ENCODE measurements around the gene GEMIN8.

Gene GEMIN8, protein sequence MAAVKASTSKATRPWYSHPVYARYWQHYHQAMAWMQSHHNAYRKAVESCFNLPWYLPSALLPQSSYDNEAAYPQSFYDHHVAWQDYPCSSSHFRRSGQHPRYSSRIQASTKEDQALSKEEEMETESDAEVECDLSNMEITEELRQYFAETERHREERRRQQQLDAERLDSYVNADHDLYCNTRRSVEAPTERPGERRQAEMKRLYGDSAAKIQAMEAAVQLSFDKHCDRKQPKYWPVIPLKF

GRCh38 chrX:14029425-14030173 lies at the start of gene GEMIN8:
Gene GEMIN8 (minus strand): TSS chrX:14029892. CDS start chrX:14021478, 8,414 bp downstream.
- Histone ChIP-seq H3K4me3 (ENCODE audit: low read depth in 1 of 2, low read length in 2 of 2) (peak within 1 kb of the TSS; percentile 62 to 73; a peak in 3 of 4 replicates), H3K9ac (ENCODE audit: low read depth, low read length) (peak within 1 kb of the TSS; percentile 71), H2AFZ (ENCODE audit: low read depth, low read length) (peak within 1 kb of the TSS; percentile 77), H4K20me1 (ENCODE audit: insufficient read depth, low read length) (no peaks in the 10 kb centered on the region), H3K27ac (ENCODE audit: low read length) (peak within 1 kb of the TSS; percentile 78), H3K4me2 (ENCODE audit: insufficient read depth, low read length) (peak within 1 kb of the TSS; percentile 70), H3K79me2 (ENCODE audit: insufficient read depth, low read length) (peaks cover 37% of the 10 kb centered on the region), H3K27me3 (ENCODE audit: insufficient read depth, low read length, poor library complexity) (no peaks in the 10 kb centered on the region), H3K36me3 (ENCODE audit: insufficient read depth, low read length) (no peaks in the 10 kb centered on the region), H3K9me3 (ENCODE audit: insufficient read depth, low read length, severe bottlenecking) (no peaks in the 10 kb centered on the region), H3K4me1 (ENCODE audit: insufficient read depth, low read length) (peaks cover 46% of the 10 kb centered on the region)
- DNase-seq = peak; percentile 86
- ATAC-seq (ENCODE audit: insufficient read depth, low read depth) = peak; percentile 94
- TF ChIP-seq CTCF (IDR thresholded peaks at IDR 0.05; ENCODE audit: borderline replicate concordance, extremely low read depth, low read length, poor library complexity, severe bottlenecking) = no peak
- no peak for TF ChIP-seq EZH2 (IDR thresholded peaks at IDR 0.05; ENCODE audit: borderline replicate concordance, low read depth, low read length, severe bottlenecking)

DNA sequence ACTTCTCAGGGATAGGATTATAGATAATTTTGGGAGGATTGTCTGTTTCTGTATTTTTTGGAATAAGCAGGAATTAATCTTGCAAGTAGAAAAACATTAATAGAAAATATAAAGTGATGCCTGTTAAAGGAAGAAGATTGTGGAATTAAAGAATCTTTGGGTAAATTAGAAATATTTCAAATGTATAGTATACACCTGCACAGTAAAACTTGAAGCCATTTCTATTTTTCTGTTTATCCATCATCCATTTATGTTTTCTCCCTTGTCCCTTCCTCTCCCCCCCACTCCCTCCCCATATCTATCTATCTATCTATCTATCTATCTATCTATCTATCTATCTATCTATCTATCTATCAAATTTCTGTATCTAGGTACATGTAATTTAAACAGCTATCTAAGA lies 46.9 kb upstream of the GEMIN8 start:
- no peaks in the 10 kb centered on the region for H3K79me2 ChIP-seq (ENCODE audit: insufficient read depth, low read length)
- H3K9ac ChIP-seq (ENCODE audit: low read depth, low read length) = no peak overlapping the region
- no peak overlapping the region for H3K4me2 ChIP-seq (ENCODE audit: insufficient read depth, low read length)
- no peaks in the 10 kb centered on the region for H3K4me1 ChIP-seq (ENCODE audit: insufficient read depth, low read length)
- H3K9me3 ChIP-seq (ENCODE audit: insufficient read depth, low read length, severe bottlenecking) = no peaks in the 10 kb centered on the region
- DNase-seq (no peak), ATAC-seq (ENCODE audit: insufficient read depth, low read depth) (no peak)
- no peaks in the 10 kb centered on the region for H3K36me3 ChIP-seq (ENCODE audit: insufficient read depth, low read length)
- no peak overlapping the region for H3K27ac ChIP-seq (ENCODE audit: low read length)
- TF ChIP-seq CTCF (IDR thresholded peaks at IDR 0.05; ENCODE audit: borderline replicate concordance, extremely low read depth, low read length, poor library complexity, severe bottlenecking) (no peak), EZH2 (IDR thresholded peaks at IDR 0.05; ENCODE audit: borderline replicate concordance, low read depth, low read length, severe bottlenecking) (no peak)
- no peaks in the 10 kb centered on the region for H3K27me3 ChIP-seq (ENCODE audit: insufficient read depth, low read length, poor library complexity)
- no peak overlapping the region for H3K4me3 ChIP-seq (ENCODE audit: low read depth in 1 of 2, low read length in 2 of 2)
- no peak overlapping the region for H2AFZ ChIP-seq (ENCODE audit: low read depth, low read length)
- no peaks in the 10 kb centered on the region for H4K20me1 ChIP-seq (ENCODE audit: insufficient read depth, low read length)

- Histone ChIP-seq H4K20me1 (ENCODE audit: insufficient read depth, low read length) (no peaks in the 10 kb centered on the region), H3K4me1 (ENCODE audit: insufficient read depth, low read length) (no peaks in the 10 kb centered on the region), H3K4me2 (ENCODE audit: insufficient read depth, low read length) (no peak overlapping the region), H3K9ac (ENCODE audit: low read depth, low read length) (no peak overlapping the region), H3K9me3 (ENCODE audit: insufficient read depth, low read length, severe bottlenecking) (no peaks in the 10 kb centered on the region), H3K27ac (ENCODE audit: low read length) (no peak overlapping the region), H3K79me2 (ENCODE audit: insufficient read depth, low read length) (no peaks in the 10 kb centered on the region), H3K27me3 (ENCODE audit: insufficient read depth, low read length, poor library complexity) (no peaks in the 10 kb centered on the region), H3K36me3 (ENCODE audit: insufficient read depth, low read length) (no peaks in the 10 kb centered on the region), H3K4me3 (ENCODE audit: low read depth in 1 of 2, low read length in 2 of 2) (no peak overlapping the region), H2AFZ (ENCODE audit: low read depth, low read length) (no peak overlapping the region)
- DNase-seq (no peak), ATAC-seq (ENCODE audit: insufficient read depth, low read depth) (no peak)
- TF ChIP-seq CTCF (IDR thresholded peaks at IDR 0.05; ENCODE audit: borderline replicate concordance, extremely low read depth, low read length, poor library complexity, severe bottlenecking) = no peak
- no peak for TF ChIP-seq EZH2 (IDR thresholded peaks at IDR 0.05; ENCODE audit: borderline replicate concordance, low read depth, low read length, severe bottlenecking)
Observed at GRCh38 chrX:14073556-14073955, 43.9 kb upstream of the GEMIN8 start.
